HG03159 (cell line): Measurements from ENCODE around the gene CRYBA2.
A peak's percentile ranks its signal among the peaks of the same experiment; 100 is the strongest.

Experiments used
- ATAC-seq: cut with Tn5 transposase; IDR thresholded peaks from one replicate; pipeline ENCODE4 v1.9.1; 2021; ENCODE audit warnings: mild to moderate bottlenecking, moderate library complexity; ENCODE audit not compliant: unreplicated experiment

Gene CRYBA2

DNA sequence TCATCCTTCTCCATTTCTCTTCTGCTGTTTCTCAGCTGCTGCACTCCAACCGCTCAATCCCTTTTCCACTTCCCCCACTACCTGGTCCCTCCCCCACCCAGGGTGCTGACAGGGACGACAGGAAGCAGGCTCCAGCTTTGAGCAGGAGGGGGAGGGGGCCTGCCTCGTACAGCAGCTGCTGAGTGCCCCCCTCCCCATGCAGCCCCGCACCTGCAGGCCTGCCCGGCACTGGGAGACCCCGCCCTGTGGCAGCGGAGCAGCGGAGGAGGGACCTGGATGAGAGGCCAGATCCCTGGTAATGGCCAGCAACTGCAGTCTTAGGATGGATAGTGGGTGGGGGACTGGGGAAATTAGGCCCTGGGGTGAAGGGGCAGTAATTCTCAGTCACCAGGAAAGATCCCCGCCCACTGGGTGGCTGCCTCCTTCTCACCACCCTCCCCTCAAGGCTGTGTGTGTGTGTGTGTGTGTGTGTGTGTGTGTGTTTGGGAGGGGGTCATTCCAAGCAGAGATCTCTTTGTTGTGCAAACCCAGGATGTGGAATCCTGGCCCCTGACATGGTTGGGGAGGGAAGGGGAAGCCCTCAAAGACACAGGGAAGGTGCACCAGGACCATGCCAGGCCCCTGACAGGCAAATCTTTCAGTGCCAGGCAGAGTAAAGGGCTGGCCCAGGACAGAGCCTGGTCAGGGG lies 6.8 kb upstream of the CRYBA2 start:
- no peak for ATAC-seq

DNA sequence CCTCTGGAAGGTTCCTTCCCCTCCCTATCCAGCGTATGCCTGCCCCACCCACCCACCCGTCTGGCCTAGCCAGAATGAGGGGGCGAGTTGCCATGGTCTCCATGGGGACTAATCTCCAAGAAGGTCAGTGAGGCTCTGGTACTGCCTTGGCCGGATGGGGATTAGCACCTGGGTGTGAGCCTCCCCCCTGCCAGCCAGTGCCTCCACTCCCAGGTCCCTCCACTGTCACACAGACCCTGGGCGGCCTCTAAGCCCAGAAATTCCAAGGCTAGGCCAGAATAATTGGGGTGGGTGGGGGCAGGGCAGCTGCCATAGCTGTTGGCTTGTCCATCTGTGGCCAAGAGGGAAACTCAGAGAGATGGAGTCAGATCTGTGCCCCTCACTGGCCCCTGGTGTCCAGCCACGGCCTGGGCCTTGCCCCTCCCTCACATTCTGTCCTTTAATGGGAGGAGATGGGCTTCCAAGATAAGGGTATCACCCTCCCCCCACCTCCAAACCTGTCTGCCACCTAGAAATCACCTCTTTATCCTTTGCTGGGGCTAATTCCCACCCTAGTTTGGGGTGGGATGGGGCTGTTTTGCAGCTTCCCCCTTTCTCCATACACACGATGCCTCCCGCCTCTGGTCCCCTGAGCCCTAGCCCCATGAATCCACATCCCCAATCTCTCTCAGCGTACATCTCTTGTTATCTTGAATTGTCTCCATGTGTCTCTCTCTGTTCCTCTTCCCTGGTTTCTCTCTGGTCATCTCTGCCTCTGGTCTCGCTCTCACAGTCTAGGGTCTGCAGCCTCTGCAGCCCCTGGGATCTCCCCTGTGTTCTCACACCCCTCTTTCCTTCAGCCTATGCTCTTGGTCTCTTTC lies 6.0 kb upstream of the CRYBA2 start:
- no peak for ATAC-seq

DNA sequence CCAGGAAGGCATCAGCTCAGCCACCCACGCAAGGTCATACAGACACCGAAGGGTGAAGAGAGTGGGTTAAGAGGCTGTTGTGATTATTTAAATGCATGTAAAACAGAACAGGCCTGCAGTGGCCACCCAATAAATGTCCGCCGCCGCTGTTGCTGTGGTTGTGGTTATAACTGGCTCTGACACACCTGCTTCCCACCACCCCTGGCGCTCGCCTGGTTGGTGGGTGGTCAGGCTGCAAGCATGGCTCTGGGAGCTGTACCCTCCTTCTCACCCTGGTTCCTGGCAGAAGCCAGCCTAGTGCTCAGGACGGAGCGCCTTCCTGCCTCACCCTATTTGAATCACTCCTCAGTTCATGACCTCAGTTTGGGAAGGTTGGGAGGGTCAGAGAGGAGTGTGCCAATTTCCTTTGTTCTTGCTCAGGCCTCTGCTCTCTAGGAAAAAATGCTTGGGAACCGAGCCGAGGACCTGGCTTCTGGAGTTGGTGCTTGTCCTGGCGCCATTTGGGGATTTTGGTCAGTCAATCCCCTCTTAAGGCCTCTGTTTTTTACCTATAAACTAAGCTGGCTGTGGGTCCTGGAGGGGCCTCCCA lies 5.3 kb upstream of the CRYBA2 start:
- no peak for ATAC-seq

DNA sequence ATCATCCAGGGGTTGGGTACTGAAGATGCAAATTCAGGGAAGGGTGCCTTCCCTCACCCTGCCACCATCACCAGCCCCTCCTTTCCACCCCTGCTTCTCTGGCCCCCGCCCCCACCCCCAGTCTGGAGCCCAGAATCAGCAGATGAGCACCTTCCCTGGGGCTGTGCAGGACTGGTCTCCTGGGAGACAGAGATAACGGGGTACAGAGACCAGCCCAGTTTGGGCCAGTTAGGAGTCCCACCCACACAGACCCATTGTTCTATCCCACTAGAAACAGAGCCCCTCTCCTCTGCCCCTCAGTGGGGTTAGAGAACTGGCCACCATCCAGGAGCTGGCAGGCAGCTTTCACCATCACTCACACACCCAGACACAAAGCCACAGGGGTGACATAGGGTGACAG lies 4.5 kb upstream of the CRYBA2 start:
- no peak for ATAC-seq

DNA sequence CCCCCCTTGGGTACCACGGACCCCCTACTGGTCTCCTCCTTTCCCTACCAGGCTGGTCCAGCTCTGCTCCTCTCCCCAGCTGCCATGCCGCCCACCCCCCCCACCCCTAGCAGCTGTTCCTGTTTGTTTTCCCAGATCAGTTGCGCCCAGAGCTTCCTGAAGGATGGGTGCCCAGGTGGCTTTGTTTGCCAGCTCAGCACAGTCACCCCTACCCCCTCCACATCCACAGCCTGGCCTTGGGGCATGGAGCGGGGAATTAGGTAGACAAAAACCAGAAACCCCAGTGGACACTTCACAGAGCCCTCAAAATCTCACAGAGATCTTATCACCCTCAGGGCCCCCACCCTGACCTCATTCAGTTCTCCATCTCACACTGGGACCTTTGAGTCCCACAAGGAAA lies 3.7 kb upstream of the CRYBA2 start:
- ATAC-seq, result no peak

DNA sequence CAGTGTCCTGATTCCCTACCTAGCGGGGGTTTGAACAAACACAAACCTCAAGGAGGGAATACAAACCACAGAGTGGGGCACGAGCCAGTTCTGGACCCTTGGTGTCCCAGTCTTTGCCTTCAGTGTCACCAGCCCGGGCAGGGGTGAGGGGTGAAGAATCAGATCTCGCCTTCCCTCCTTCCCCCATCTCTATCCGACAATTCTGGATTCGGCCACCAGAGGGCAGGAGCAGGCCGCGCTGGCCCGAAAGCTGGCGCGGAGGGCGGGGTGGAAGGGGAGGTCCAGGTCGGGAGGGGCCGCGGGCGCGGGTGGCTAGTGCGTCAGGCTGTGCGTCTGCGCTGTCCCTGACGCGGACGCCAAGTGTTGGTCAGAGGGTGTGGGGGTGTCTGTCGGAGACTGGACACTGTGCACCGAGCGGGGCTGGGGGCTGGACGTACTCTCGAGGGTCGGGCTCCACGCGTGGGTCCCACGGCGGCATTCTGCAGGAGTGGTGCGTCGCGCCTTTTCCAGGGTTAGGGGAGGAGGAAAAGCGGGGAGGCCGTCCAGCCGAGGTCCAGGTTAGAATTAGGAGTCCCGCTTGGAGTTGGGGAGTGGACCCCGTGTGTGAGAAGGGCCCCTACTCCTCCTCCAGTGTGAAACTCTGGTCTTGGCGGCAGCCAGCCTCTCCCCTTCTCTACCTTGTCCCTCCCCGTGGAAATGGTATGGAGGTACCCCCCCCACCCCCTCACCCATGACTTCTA lies 2.9 kb upstream of the CRYBA2 start:
- peak; percentile 56 for ATAC-seq

DNA sequence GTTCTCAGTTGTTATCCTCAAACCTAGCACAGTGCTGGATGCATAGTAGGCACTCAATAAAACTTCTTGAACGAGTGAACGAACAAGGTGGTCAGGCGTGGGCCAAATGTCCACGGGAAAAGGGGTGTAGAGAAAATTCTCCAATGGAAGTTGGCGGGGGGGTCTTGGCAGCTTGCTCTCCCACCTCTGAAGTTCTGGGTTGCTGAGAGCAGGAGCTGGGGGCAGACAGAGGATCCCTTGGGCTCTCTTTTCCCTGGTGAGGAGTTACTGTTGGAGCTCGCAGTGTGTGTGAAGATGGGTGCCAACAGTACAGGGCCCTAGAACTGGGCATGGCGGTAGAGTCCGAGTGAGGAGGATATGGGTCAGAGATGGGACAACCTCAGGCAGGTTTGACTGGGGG lies 2.3 kb upstream of the CRYBA2 start:
- ATAC-seq, result no peak

DNA sequence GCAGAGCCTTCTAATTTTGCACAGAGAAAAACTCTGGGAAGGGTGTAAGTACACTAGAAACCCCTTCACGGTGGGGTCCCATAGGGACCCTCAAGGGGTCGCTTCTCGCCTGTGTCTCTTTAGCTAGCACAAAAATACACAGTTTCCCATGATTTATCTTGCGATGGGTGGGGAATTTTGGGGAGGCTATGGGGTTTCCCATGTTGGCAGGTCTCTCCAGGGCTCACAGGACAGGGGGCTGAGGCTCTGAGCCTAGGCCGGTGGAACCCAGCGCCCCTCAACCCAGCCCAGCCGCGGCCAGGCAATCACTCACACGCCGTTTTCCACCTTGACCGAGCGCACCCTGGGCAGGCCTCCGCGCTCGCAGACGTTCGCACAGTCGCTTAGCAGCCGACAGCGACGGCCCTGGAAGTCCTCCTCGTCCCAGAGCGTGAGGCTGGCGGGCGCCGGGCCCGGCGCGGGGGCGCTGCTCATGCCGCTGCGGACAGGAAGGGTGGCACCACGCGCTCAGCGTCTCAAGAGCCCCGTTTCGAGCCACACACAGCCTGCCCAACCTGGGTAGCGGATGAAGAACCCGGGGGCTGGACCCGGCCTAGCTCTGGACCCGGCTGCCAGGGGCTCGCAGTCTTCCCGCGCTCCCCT lies 398 bp downstream of the CRYBA2 start:
- no peak for ATAC-seq

DNA sequence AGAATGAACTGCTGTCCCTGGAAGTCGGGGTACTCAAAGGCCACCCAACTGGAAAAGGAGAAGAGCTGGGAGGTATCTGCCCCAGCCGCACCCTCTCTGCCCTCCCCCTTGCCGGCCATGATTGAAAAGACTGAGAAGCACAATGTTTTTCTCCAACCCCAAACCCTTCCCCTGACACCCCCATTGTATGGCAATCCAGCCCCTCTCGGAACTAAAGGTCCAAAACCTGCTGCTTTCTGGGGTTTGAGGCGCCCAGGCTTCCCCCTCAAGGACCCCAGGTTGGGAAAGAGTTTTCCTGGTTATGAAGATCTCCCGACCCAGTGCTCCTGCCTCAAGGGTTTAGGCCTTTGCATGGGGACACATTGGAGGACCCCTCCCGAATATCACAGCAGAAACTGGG lies 1.0 kb downstream of the CRYBA2 start:
- ATAC-seq, result no peak

DNA sequence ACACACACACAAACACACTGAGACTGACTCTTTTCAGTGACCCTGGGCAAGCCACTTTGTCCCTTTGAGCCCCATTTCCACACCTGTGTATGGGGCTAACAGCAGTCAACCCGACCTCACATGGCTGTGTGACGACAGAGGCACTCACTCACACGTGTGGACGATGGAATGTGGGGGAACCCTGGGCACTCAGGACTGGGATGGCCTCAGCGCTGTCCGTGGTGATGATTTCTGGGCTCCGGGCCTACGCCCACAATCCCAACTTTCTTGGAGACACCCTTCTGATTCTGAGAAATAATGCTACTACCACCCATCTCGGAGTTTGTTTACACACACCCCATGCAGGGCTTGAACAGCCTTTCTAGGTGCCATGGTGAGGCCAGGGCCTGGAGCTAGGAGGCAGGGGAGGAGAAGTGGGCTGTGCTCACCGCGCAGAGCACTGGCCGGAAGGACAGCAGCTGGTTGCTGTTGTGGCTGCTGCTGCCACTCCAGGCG lies 1.5 kb downstream of the CRYBA2 start:
- no peak for ATAC-seq

DNA sequence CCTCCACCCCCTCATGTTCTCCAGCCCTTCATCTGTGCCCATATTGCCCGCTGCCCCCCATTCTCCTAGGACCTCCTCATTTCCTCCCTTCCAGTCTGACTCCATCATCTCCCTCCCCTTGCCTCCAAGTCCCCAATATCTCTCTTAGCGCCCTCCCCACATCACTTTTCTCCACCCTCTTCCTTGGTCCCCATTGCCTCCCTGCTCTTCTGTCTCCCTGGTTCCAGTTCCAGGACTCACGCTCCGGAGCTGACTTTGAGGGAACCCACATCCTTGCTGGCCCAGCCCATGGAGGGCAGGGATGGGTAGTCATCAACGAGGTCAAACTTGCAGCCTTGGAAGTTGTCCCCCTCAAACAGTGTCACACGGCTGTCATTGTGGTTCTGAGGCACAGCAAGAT lies 2.6 kb downstream of the CRYBA2 start:
- ATAC-seq, result no peak

DNA sequence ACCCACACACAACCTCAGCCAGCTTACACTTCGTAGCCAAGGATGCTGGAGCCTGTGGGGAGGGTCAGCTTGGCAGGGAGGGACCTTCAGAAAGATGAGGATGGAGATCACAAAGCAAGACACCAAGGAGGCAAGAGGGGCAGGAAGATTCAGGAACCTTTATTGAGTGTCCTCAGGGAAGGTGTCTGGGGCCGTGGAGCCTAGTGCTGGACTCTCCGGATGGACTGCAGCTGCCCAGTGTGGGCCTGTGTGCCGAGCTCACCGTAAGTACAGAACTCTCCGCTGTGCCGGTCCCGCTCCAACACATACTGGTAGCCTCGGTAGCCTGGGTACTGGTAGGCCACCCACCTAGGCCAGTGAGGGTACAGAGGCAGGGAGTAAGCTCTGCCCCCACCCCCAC lies 3.2 kb downstream of the CRYBA2 start:
- no peak for ATAC-seq

DNA sequence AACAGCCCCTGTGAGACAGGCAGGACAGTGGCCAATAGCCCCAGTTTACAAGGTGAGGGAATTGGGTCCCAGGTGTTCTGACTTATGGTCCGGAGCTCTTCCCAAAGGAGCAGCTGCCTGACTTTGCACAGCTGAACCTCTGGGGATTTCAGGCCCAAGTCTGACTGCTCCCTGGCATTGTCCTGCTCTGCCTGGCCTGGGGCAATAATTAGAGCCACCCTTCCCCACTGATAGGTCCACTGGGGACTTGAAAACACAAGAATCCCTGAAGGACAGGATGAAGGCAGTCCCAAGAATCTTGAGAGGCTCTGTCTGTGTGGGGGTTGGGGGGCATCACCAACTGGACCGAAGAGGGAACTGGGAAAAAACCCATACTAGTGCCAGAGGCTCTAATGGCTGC lies 4.6 kb downstream of the CRYBA2 start:
- ATAC-seq, result no peak

DNA sequence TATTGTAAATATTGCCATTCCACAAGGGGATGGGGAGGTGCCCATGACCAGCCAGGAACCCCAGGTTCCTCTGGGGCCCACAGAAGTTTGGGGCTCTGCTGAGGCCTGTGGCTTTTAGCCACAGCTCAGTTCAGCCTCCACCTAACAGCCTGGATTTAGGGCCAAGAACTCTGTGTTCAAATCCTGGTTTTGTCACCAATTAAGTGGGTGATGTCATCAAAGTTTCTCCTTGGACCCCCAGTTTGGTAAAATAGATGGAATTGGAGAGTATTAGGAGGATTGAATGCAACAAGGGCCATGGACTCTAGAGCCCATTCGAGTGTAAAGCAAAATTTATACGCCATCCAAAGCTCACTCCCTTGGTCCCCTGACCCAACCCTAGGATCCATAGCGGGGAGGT lies 5.1 kb downstream of the CRYBA2 start:
- ATAC-seq, result no peak

DNA sequence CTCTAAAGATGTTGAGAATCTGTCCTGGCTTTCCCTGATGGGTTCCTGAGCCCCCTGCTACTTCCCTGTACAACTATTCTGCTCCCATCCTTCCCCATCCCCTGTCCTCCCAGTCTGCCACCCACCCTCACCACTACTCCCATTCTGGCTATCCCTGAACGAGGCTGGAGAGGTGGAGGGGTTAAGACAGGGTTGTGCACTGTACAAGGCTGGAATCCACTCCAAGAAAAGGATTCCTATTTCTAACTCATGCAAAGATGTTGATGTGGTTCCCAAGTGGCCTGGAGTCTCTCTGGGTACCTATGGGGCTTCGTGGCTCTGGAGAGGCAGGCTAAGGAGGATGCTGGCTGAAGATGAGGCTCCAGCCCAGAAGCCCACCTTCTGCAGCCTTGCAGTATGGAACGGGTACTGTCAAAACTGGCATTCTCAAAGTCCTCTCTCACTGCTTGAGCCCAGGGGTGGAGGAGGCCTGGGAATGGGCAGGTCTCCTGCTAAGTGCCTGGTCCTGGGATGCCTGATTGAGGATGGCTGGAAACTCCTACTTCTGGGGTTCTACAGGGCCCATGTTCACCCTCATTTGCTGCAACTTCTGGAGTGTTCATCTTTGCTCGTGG lies 7.0 kb downstream of the CRYBA2 start:
- ATAC-seq, result no peak

DNA sequence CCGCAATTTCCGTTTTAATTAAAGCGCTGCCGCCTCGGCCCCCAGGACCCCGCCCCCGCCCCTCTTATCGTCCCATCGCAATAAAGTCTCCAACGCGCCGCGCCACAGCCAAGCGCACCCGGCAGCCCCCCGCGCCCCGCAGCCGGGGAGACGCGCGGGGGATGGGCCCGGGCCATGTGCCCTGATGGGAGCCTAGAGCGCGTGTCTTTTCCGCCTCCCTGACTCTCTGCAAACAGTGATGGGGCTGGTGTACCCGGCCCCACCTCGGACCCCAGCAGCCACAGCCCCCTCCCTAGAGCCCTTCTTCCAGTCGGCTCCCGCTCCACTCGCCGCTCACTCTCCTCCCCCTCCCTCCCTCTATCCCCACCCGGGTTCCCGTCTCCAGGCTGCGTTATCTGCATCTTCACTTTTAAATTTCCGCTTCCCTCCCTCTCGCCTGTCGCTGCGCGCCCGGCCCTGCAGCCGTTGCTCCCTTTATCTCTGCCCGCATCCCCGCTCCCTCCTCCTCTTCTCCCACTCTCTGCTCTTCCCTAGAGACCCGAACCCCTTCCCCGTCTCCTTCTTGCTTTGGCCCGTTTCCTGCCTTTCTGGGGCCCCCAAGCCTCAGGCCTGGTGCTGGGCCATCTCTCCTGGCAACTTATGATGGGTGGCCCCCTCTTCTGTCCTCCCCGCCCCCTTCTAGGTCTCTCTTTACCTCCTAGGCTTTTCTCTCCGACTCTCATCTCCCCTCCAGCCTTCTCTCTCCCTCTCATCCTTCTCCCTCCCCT lies 7.7 kb downstream of the CRYBA2 start:
- ATAC-seq, result no peak

DNA sequence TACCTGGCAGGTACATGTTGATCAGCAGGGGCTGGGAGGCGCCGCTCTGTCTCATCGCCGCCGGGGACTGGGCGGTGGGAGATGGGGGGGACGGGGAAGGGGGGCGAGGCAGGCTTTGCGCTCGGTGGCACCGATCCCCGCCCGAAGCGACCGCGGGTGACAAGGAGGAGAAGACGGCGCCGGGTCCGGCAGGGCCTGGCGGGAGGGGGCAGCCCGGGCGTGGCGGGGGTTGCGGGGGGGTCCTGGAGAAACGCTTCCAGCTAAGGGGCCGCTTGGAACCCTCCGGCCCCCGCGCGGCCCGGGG lies 8.2 kb downstream of the CRYBA2 start, which contains the start of gene FEV:
Gene FEV, minus strand, starts transcription at position 164 of the 304 bp plus-strand sequence. Its CDS starts 109 bp downstream, at position 55.
- no peak for ATAC-seq

DNA sequence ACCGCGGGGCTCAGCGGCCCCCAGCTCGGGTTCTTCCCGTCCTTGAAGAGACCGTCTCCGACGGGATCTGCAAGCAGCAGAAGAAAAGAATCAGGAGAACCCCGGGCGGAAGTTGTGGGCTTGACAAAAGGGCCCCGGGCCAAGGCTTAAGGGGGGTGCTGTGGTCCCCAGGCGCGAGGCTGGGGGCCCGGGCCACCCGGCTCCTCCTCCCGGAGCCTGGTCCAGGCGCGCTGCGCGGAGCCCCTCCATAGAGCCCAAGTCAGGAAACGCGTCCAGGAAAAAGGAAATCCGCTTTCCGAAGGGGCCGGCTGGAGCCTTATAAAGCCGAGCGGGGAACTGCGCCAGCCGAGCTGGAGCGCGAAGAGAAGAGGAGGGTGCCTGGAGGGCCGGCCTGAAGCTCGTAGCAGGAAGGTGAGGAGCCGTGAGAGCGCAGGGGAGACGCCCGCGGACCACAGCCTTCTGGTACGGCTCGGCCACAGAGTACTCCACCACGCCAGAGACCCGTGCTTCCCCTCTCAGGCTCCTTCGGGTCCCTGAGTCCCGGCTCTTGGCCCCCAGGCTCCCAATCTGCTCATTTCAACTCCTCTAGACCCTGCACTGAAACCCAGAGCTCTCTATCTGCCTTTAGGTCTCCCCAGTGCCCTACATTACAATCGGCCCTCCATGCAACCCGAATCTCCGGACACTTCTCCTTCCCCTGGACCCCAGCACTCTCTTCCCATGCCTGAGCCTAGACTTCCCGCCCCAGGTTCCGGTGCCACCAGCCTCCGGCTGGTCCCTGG lies 8.8 kb downstream of the CRYBA2 start:
- no peak for ATAC-seq

DNA sequence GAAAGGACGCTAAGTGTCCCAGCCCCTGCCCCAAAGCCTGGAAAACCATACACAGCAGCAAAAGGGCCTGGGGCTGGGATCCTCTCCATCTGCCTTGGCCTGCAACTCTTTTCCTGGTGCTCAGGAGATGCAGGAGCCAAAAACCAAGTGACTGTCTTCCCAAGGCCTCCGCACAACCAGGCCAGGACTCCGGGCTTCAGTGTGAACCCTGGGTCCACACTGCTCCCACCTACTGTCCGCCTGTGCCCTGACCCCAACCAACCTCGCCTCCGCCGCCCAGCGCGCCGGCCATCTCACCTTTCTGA lies 9.3 kb downstream of the CRYBA2 start:
- ATAC-seq, result no peak
